T-helper 2 cell (primary cell): ENCODE measurements around the gene WDR54.
"Not testable (repeated sequence)": the region's sequence is repeated elsewhere in the genome, so short reads cannot be mapped to it uniquely, and the experiment has no call there.

Experiments
- DNase-seq, 5 experiments: peaks; one replicate each; pipeline versions ENCODE4 v3.0.0 to v3.0.0-alpha.2; 2012 to 2022

The WDR54 gene

DNA sequence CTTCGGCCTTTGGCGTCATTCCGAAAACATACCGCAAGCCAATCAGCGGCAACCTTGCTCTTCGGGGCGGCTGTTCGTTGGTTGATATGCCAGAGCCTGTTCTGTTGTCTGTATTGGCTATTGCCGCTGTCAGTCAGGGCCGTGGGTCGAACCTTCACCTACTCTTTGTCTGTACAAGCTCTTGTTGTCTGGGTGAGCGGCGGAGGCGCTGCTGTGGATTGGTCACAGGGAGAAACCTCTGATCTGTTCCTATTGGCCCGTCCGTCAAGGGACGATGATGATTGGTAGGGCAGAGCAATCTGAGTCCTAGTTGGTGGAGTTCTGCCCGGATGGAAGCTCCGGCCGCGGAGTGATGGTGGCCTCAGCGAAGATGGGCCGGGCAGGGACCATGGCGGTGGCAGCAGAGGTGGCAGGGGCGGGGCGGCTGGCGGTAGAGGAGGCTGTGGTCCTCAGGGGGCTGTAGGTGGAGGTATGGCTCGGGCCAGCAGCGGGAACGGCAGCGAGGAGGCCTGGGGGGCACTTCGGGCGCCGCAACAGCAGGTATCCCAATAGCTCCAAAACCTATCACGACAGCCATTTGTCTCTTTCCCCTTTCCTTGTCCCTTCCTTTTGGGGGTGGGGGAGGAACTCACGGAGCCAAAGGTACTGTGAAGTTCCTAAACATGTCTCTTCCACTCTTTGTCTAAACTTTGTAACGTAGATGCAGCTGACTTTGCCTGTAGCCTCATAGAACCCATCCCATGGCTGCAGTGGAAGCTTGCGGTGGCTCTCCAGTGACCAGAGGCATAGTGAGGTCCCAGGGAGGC, 36.8 kb downstream of the WDR54 start, which contains the start of gene WBP1:
WBP1 (plus strand) TSS at position 307 of the 806 bp plus-strand sequence; CDS start at position 472, 165 bp downstream.
- peak; percentile 90 to 100 (median 98) for DNase-seq

DNA sequence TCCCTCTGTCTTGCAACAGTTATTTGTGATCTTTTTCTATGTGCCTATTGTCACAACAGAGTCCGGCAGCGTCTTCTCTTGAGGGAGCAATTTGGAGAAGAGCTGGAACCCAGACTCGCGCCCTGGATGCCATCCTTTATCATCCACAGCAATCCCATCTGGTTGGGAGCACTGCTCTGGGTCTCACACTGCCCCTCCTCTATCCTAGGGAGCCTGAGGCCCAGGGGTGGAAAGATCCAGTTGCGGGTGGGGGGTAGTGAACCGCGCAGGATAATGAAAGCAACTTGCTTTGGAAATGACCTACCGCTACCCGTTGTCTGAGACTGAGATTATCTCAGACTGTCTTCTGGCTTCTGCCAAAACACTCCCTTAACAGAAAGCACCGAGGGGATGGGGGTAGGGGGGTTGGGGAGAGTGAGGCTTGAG, 37.4 kb downstream of the WDR54 start:
- peak in 1 of 5 experiments; percentile 49 for DNase-seq

DNA sequence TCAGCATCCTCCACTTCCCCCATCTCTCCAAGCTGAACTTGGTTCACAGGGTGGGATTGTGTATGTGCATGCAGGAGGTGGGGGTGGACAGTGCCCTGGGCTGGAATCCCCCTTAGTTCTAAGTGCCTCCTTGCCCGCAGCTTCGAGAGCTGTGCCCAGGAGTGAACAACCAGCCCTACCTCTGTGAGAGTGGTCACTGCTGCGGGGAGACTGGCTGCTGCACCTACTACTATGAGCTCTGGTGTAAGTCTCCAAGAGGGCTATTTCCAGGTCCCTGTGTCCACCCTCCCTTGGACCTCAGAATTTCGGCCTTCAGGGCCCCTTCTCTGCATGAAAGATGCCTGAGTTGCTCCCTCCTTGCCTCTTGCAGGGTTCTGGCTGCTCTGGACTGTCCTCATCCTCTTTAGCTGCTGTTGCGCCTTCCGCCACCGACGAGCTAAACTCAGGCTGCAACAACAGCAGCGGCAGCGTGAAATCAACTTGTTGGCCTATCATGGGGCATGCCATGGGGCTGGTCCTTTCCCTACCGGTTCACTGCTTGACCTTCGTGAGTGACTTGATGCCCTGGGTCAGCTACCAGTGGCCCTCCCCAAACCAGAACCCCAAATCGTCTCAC, 38.1 kb downstream of the WDR54 start:
- not testable (repeated sequence) for DNase-seq

DNA sequence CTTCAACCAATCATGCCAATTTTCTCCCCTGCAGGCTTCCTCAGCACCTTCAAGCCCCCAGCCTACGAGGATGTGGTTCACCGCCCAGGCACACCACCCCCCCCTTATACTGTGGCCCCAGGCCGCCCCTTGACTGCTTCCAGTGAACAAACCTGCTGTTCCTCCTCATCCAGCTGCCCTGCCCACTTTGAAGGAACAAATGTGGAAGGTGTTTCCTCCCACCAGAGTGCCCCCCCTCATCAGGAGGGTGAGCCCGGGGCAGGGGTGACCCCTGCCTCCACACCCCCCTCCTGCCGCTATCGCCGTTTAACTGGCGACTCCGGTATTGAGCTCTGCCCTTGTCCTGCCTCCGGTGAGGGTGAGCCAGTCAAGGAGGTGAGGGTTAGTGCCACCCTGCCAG, 38.7 kb downstream of the WDR54 start:
- not testable (repeated sequence) for DNase-seq

DNA sequence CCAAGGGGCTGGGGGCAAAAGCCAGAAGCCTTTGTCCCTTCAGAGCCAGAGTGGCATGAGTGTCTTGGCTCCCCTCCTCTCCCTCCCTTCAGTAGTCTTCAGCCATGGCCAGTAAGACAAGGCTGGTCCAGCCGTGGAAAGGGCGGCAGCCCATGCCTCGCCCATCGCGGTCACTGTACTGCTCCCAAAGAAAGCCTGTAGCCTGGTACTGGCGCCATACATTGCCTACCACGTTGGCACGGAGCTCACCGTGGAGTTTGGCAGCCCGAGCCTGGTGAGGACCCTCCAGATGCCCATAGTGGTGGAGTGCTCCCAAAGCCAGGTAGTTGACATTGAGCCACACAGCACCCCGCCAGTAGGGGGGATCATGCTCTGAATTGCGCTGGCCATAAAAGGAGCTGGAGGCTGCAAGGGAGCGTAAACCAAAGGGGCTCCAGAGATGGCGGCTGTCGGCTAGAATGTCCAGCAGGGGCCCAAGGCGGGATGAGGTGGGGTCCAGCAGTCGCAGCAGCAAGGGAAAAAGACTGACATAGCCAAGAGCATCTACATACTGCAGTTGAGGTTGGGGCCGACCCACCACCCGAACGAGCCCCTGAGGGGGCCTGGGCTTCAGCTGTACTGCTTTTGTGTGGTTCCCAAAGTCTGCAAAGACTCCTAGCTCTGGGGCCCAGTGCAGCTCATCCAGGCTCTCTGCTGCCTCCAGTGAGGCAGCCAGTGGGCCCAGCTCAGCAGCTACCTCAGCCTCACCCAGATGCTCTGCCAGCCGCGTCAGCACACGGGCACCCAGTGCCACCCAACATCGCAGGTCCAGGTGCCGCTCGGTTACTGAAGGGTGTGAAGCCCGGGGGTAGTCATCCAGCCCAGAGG, 39.9 kb downstream of the WDR54 start:
- DNase-seq = no peak

DNA sequence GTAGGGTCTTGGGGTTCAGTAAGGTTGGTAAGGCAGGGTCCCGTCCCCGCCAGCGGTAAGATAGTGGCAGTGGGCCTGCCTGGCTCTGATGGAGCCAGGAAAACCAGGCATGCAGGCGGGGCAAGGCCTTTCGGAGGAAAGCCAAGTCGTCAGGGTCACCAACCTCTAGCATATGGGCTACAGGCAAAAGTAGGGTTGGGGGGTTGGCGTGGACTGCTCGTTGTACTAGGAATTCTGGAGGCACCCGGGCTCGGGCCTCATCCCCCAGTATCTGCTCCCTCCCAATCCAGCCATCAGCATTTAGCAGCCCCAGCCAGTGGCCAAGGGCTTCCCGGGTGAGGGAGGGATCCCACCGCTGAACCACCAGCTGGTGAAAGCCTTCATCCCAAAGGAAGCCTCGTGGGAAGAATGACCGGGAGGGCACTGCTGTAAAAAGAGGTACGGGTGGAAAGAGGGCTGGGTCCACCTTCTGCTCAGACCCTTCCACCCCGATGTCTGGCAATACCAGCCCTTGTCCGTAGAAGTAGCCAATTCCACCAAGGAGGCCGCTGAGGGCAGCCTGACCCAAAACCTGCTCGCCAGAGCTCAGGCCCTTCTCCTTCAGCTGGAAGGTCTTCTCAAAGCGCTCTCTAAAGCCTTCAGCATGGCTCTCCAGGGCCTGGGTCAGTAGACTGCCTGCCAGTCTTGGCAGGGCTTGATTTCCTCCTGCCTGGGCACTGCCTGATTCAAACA, 40.7 kb downstream of the WDR54 start:
- DNase-seq = no peak

DNA sequence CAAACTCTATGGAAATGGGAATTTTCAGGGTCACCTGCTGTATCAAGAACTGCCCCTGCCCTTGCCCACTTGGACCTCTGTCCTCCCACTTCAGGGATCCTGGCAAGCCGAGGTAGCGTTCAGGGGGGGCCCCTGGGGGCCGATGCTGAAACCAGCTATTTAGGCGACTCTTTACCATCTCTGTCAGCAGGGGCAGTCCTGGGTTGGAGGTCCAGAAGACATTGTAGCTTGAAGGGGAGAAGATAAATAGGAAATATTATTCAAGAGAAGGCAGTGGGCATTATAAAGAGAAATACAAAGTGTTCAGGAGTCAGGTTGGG, 41.2 kb downstream of the WDR54 start:
- no peak for DNase-seq

DNA sequence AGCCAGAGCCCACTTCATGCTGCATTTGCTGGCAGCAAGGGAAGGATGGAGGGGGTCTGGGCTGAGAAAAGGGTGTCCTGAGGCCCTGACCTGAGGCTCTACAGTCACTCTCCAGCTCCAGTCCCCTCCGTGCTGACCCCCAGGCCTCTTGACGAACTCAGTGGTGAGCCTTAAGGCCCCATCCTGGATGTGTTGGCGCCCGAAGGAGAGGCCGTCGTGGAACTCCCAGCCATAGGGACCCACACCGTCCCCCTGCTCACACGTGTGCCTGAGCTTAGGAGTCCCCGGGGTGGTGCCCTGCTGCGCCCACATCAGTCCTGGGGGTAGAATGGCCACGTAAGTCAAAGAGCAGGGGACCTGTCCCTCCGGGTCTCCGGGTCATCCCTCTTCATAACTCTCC, 42.9 kb downstream of the WDR54 start:
- DNase-seq = no peak

DNA sequence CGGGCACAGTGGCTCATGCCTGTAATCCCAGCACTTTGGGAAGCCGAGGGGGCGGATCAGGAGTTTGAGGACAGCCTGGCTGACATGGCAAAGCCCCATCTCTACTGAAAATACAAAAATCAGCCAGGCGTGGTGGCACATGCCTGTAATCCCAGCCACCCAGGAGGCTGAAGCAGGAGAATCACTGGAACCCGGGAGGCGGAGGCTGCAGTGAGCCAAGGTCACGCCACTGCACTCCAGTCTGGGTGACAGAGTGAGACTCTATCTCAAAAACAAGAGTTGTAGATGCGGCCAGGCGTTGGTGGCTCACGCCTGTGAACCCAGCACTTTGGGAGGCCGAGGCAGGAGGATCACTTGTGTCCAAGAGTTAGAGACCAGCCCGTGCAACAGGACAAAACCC, 49.2 kb downstream of the WDR54 start:
- DNase-seq = not testable (repeated sequence)

DNA sequence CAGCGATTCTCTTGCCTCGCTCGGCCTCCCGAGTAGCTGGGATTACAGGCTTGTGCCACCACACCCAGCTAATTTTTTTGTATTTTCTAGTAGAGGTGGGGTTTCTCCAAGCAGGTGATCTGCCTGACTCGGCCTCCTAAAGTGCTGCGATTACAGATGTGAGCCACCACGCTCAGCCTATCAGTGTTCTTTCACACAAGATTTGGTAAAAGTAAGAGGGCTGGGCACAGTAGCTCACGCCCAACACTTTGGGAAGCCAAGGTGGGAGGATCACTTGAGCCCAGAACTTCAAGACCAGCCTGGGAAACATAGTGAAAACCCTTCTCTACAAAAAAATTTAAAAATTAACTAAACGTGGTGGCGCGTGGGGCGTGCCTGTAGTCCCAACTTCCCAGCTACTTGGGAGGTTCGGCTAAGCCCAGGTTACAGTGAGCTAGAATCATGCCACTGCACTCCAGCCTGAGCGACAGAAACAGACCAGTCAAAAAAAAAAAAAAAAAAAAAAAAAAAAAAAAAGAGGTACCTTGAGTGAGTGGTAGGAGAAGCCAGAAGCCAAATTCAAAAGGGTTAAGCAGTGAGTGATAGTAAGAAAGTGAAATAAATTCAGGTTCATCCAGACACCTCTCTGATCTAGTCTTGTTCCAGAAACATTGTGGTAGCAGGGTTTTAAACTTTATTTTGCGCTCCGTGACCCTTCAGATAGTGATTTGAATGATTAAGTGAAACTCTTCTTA, 50.0 kb downstream of the WDR54 start:
- DNase-seq = no peak

DNA sequence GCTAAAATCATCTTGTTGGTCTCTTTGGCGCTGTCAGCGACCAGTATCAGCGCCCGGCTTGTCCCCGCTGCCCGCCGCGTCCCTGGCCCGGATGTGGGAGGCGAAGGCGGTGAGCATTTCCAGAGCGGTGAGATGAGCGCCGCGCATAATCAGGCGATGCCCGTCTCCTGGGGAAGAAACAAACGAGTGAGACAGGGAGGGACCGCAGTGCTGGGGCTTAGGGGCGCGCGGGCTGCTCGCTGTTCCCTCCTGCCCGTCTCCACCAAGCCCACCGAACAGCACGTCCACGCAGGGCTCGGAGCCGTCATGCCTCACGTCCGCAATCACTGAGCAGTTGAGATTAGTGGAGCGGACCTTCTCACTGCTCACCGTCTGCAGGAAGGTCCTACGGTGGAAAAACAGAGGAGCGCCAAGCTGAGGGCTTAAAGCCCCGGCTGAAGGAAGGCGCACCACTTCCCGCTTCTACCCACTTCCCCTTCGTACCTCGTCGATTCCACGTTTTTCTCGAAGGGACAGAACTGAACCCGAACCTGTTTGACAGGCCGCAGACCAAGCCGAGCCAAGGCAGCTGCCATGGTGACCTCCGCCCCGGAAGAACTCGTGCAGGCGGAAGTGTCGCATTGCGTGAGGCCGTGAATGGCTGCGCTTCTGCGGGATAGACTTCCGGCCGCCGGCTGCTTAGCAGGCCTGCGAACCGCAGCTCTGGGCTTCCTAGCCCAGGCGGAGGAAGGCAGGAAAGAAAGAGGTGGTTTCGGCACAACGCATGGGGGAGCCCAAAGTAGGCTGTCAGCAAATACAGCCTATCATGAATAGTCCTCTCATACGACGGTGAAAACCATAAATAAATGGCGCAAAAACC, 50.8 kb downstream of the WDR54 start, which contains the start of gene MRPL53:
MRPL53 (minus strand) TSS at position 595 of the 859 bp plus-strand sequence; CDS start at position 575, 20 bp downstream.
- peak; percentile 92 to 98 (median 94) for DNase-seq

DNA sequence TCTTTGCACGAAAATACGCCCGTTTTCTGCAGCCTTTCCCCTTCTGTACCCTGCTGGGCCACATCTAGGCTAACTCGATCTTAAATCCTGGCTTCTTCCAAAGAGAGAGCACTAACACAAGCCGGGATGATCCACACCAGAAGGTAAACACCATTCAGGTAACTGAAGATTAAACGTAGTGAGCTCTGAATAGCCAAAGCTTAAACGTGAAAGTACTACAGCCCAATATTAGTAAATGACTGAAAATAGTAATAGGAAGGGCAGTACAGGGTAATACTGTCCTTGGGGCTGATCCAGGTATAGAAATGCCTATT, 51.4 kb downstream of the WDR54 start:
- no peak for DNase-seq

DNA sequence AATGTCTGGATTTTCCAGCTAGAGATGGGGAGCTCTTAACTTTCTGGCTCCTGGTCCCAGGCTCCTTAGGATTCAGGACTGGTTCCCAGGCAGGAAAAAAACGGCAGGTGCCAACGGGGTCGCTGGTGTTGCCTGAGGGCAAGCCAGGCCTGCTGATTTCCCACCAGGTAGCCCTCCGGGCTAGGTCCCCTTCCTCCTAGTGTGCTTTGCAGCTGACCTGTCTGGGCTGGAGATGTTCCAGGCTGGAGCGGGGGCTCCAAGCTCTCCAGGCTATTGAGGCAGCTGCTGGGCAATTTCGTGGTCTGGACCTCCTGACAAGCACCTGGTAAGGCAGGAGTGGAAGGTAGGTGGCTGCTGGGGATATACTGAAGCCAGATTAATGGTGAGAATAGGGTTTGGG, 53.0 kb downstream of the WDR54 start:
- no peak for DNase-seq

DNA sequence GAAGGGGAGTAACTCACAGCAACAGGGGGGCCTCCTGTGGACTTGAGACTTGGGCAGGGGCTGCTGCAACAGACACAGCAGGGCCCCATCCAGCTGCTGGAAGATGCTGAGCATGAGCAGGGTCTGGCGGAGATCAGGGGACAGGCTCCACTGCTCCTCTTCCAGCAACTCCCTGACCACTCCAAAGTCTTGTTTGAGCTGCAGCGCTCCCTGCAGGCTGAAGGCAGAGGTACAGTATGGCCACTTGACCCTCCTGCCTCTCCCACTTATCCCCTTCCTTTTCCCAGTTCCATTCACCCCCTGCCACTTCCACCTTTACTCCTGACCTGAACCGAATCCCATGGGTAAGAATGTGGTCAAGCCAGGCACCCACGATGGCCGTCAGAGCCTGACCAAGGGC, 53.4 kb downstream of the WDR54 start:
- no peak for DNase-seq
